Aorta (tissue), 5 donors: ENCODE results near the gene THSD4. TPM values are rescaled to one million over a fixed set of nuclear protein-coding genes. Genes with fewer than 3 reads are reported as not detected.

ENCODE experiments used
- ATAC-seq: fragments of 200-7000 bp; cut with Tn5 transposase; one replicate; pipeline ENCODE4 v1.9.1; 2022; ENCODE audit warnings: moderate library complexity; ENCODE audit not compliant: low FRiP score
- DNase-seq, 2 donors: peaks; one replicate each; pipeline ENCODE4 v3.0.0-alpha.2; 2020
- H3K27ac ChIP-seq, 2 donors: one replicate each; pipeline ENCODE4 v1.5.1; 2013; ENCODE audit warnings: low read length in 2 of 2, mild to moderate bottlenecking in 2 of 2, moderate library complexity in 2 of 2, control low read depth in 1 of 2, inconsistent platforms in 1 of 2, low read depth in 1 of 2
- H3K27me3 ChIP-seq, 2 donors: one replicate each; pipeline ENCODE4 v1.6.1; 2013; ENCODE audit warnings: control low read depth in 1 of 2, low read length in 1 of 2, mild to moderate bottlenecking in 1 of 2, moderate library complexity in 1 of 2; ENCODE audit not compliant: insufficient read depth in 2 of 2, control insufficient read depth in 1 of 2
- H3K36me3 ChIP-seq, 2 donors: one replicate each; pipeline ENCODE4 v1.6.1; 2013; ENCODE audit warnings: control low read depth in 1 of 2, low read length in 1 of 2, mild to moderate bottlenecking in 1 of 2; ENCODE audit not compliant: insufficient read depth in 2 of 2, control insufficient read depth in 1 of 2
- H3K4me1 ChIP-seq, 2 donors: one replicate each; pipeline ENCODE4 v1.6.1; 2013; ENCODE audit warnings: low read length in 2 of 2, control low read depth in 1 of 2, mild to moderate bottlenecking in 1 of 2, moderate library complexity in 1 of 2; ENCODE audit not compliant: insufficient read depth in 2 of 2, control insufficient read depth in 1 of 2
- H3K4me3 ChIP-seq, 2 donors: one replicate each; pipeline ENCODE4 v1.5.1; 2013; ENCODE audit warnings: low read length in 2 of 2, control low read depth in 1 of 2, mild to moderate bottlenecking in 1 of 2
- H3K9me3 ChIP-seq: one replicate; pipeline ENCODE4 v1.6.1; 2013; ENCODE audit warnings: mild to moderate bottlenecking, low read length; ENCODE audit not compliant: control insufficient read depth
- WGBS, 2 donors: extraction: QIAGEN DNeasy Blood & Tissue Kit; methylation state at CpG; one replicate each; pipeline ENCODE4 v1.1.7; 2013; 5-methylcytosine and 5-hydroxymethylcytosine counted together
- intact Hi-C, 2 donors: fragments of 100-400 bp; cut with DNase I; formaldehyde crosslinking; loops; one replicate each; pipeline versions ENCODE4 v1.14.2 to v1.15.0; 2022
- polyA plus RNA-seq, 2 donors: library from polyadenylated mRNA; stranded (reverse); fragments of 200-250 nt; gene quantifications; one replicate each; pipeline ENCODE4 v1.2.3, GENCODE V29; 2013
- total RNA-seq, 2 donors: library from RNA; stranded (reverse); fragmentation: NEBNext Ultra II Directional; extraction: Animal tissue kit (Norgen Biotek cat#: 25700); gene quantifications; one replicate each; pipeline ENCODE4 v1.2.1, GENCODE V29; 2021
- donor health status: healthy with polysubstance abuse.
- donor health status: Bipolar disorder and iron deficiency.
- donor health status: DM: no; HTN: no; CAD: no.
- donor health status: DM: no; HTN: no; CAD: no.
- donor health status: DM: yes; HTN: yes; CAD: no.

The THSD4 gene
- total and polyA plus RNA-seq, 4 donors, result 6.3 to 143 (median 30.3) TPM

- Histone ChIP-seq H3K36me3 (no peaks in the 10 kb centered on the region), H3K27me3 (no peaks in the 10 kb centered on the region), H3K9me3 (no peaks in the 10 kb centered on the region), H3K27ac (no peak overlapping the region), H3K4me1 (peaks cover 0 to 2% of the 10 kb centered on the region in 2 donors), H3K4me3 (no peak overlapping the region)
- ATAC-seq, result no peak
- intact Hi-C loops, result no loop called here
- DNase-seq, result no peak
- 87 to 89% methylated on average over 10 of the region's 10 CpGs for WGBS, 2 donors
These were observed 28.4 kb downstream of the THSD4 start for GRCh38 chr15:71143373-71144310.

- peaks cover 0 to 2% of the 10 kb centered on the region in 2 donors for H3K4me1 ChIP-seq
- H3K27ac ChIP-seq, result no peak overlapping the region
- no peaks in the 10 kb centered on the region for H3K27me3 ChIP-seq
- no peaks in the 10 kb centered on the region for H3K9me3 ChIP-seq
- no peak overlapping the region for H3K4me3 ChIP-seq
- intact Hi-C loops, result no loop called here
- ATAC-seq, result no peak
- WGBS, 2 donors, result 93 to 95% methylated on average over 2 of the region's 2 CpGs
- DNase-seq, result no peak
- no peaks in the 10 kb centered on the region for H3K36me3 ChIP-seq
These were observed 30.4 kb downstream of the THSD4 start for GRCh38 chr15:71145648-71146047.

- H3K9me3 ChIP-seq, result no peaks in the 10 kb centered on the region
- peaks cover 0 to 5% of the 10 kb centered on the region in 2 donors for H3K4me1 ChIP-seq
- no peak for DNase-seq
- no peaks in the 10 kb centered on the region for H3K36me3 ChIP-seq
- ATAC-seq, result no peak
- H3K27ac ChIP-seq, result no peak overlapping the region
- no peaks in the 10 kb centered on the region for H3K27me3 ChIP-seq
- no peak overlapping the region for H3K4me3 ChIP-seq
- WGBS, 2 donors, result 60 to 71% methylated on average over 4 of the region's 4 CpGs
- intact Hi-C loops, result no loop called here
These were observed 31.3 kb downstream of the THSD4 start for GRCh38 chr15:71146580-71146982.

GRCh38 chr15:71148048-71148447 lies 32.8 kb downstream of the THSD4 start:
- Histone ChIP-seq H3K4me1 (peaks cover 0 to 5% of the 10 kb centered on the region in 2 donors), H3K4me3 (no peak overlapping the region), H3K27ac (no peak overlapping the region), H3K27me3 (no peaks in the 10 kb centered on the region), H3K36me3 (no peaks in the 10 kb centered on the region), H3K9me3 (no peaks in the 10 kb centered on the region)
- ATAC-seq (no peak), DNase-seq (no peak)
- intact Hi-C loops, result no loop called here
- WGBS, 2 donors, result 62 to 77% methylated on average over 6 of the region's 6 CpGs

GRCh38 chr15:71149646-71150557 lies 34.6 kb downstream of the THSD4 start:
- Histone ChIP-seq H3K9me3 (no peaks in the 10 kb centered on the region), H3K27me3 (no peaks in the 10 kb centered on the region), H3K4me3 (no peak overlapping the region), H3K27ac (peak overlapping the region in 1 of 2 donors; percentile 21), H3K4me1 (peaks cover 0 to 5% of the 10 kb centered on the region in 2 donors), H3K36me3 (no peaks in the 10 kb centered on the region)
- intact Hi-C loops, result no loop called here
- DNase-seq, result peak in 1 of 2 donors; percentile 61
- 2 to 5% methylated on average over 7 of the region's 7 CpGs for WGBS, 2 donors
- ATAC-seq, result peak; percentile 47

DNA sequence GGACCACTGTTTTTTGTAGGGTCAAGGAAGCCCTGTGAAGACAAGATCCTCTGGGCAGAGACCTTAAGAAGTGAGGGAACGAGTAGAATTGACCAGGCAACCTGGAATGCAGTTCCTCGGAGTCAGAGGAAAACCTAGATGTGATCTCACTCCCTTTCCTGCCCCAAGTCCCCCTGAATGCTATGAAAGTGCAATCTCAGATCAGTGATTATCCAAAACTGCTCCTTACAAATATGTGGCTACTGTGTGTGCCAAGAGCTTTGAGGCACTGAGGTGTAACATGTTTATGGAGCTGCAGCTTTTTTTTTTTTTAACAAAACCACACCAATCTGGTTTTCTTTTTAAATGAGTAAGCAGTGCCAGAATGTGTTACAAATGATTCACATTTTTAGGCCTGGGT lies 35.8 kb downstream of the THSD4 start:
- intact Hi-C loops, result no loop called here
- peaks cover 0 to 3% of the 10 kb centered on the region in 2 donors for H3K36me3 ChIP-seq

GRCh38 chr15:71152542-71152941 lies 37.3 kb downstream of the THSD4 start:
- Histone ChIP-seq H3K9me3 (no peaks in the 10 kb centered on the region), H3K4me3 (no peak overlapping the region), H3K27me3 (no peaks in the 10 kb centered on the region), H3K27ac (no peak overlapping the region), H3K36me3 (peaks cover 0 to 3% of the 10 kb centered on the region in 2 donors), H3K4me1 (peaks cover 0 to 4% of the 10 kb centered on the region in 2 donors)
- DNase-seq, result no peak
- no peak for ATAC-seq
- intact Hi-C loops, result no loop called here
- 80 to 84% methylated on average over 7 of the region's 7 CpGs for WGBS, 2 donors

More for the DNA sequence above, 35.8 kb downstream of the THSD4 start:
- peak overlapping the region in 1 of 2 donors; percentile 9 for H3K27ac ChIP-seq
- no peaks in the 10 kb centered on the region for H3K27me3 ChIP-seq
- ATAC-seq, result no peak
- H3K4me1 ChIP-seq, result peaks cover 0 to 5% of the 10 kb centered on the region in 2 donors
- WGBS, 2 donors, result 26 to 37% methylated on average over 2 of the region's 2 CpGs
- no peaks in the 10 kb centered on the region for H3K9me3 ChIP-seq
- no peak overlapping the region for H3K4me3 ChIP-seq
- DNase-seq, result no peak

DNA sequence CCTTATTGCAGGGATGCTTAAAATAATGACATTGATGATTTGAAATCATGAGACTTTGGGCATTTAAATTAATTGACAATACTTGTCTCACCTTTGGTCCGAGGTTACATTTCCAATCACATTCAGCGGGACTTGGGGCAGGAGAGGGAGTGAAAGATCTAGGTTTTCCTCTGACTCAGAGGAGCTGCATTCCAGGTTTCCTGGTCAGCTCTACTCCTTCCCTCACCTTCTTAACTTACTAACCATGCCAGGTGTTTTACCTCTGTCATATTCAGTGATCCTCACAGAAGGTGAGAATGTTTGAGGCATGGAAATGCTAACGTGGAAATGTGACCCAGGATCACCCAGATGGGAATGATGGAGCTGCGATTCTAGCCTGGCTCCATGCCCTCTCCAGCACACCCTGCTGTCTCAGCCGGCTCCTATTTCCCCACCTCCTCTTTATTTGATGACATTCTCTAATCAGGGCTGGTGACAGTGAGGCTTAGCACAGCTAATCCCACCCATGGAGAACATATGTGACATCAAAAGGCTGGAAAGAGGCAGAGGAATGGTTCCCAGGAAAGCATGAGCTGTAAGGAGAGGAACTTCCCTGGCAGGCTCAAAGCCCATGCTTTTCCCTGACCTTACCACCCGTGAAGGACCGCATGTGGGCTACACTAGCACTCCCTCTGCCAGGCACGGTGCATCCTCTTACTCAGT lies 38.7 kb downstream of the THSD4 start:
- no peak overlapping the region for H3K4me3 ChIP-seq
- WGBS, 2 donors, result 65 to 73% methylated on average over 8 of the region's 8 CpGs
- intact Hi-C loops, result no loop called here
- ATAC-seq (no peak), DNase-seq (no peak)
- no peak overlapping the region for H3K27ac ChIP-seq
- peaks cover 0 to 4% of the 10 kb centered on the region in 2 donors for H3K4me1 ChIP-seq
- peaks cover 0 to 3% of the 10 kb centered on the region in 2 donors for H3K36me3 ChIP-seq
- no peaks in the 10 kb centered on the region for H3K27me3 ChIP-seq
- no peaks in the 10 kb centered on the region for H3K9me3 ChIP-seq
